Liver (tissue), 9 donors: Measurements from ENCODE around the gene ITPKA. TPM values are rescaled to one million over a fixed set of nuclear protein-coding genes. Genes with fewer than 3 reads are reported as not detected.

ENCODE experiments used
- DNase-seq: peaks from one replicate; pipeline ENCODE4 v3.0.0-alpha.2; 2017; ENCODE audit warnings: low spot score
- H3K27ac ChIP-seq, 2 donors: one replicate each; pipeline ENCODE4 v1.7.0; 2013; ENCODE audit warnings: inconsistent platforms in 2 of 2, low read length in 2 of 2, control low read depth in 1 of 2, low read depth in 1 of 2, mild to moderate bottlenecking in 1 of 2
- H3K27me3 ChIP-seq, 4 donors: one replicate each; pipeline versions ENCODE4 v1.6.1 to v1.7.0; 2013; ENCODE audit warnings: low read length in 3 of 4, inconsistent platforms in 1 of 4, mild to moderate bottlenecking in 1 of 4, moderate library complexity in 1 of 4; ENCODE audit not compliant: control insufficient read depth in 4 of 4, insufficient read depth in 4 of 4
- H3K36me3 ChIP-seq, 4 donors: one replicate each; pipeline versions ENCODE4 v1.6.1 to v1.7.0; 2013; ENCODE audit warnings: low read length in 3 of 4, mild to moderate bottlenecking in 3 of 4, low read depth in 1 of 4, moderate library complexity in 1 of 4; ENCODE audit not compliant: control insufficient read depth in 4 of 4, insufficient read depth in 3 of 4
- H3K4me1 ChIP-seq, 4 donors: one replicate each; pipeline versions ENCODE4 v1.6.1 to v1.7.0; 2013; ENCODE audit warnings: low read length in 3 of 4, mild to moderate bottlenecking in 3 of 4, moderate library complexity in 1 of 4; ENCODE audit not compliant: control insufficient read depth in 4 of 4, insufficient read depth in 4 of 4
- H3K4me3 ChIP-seq, 3 donors: one replicate each; pipeline versions ENCODE4 v1.6.1 to v1.7.0; 2013; ENCODE audit warnings: low read length in 3 of 3, control low read depth in 1 of 3, low read depth in 1 of 3, mild to moderate bottlenecking in 1 of 3
- H3K9ac ChIP-seq, 2 donors: one replicate each; pipeline ENCODE4 v1.7.0; 2013; ENCODE audit warnings: low read length in 2 of 2, mild to moderate bottlenecking in 2 of 2, moderate library complexity in 2 of 2, control low read depth in 1 of 2, low read depth in 1 of 2
- H3K9me3 ChIP-seq, 4 donors: one replicate each; pipeline versions ENCODE4 v1.6.1 to v1.7.0; 2013; ENCODE audit warnings: low read length in 3 of 4; ENCODE audit not compliant: control insufficient read depth in 4 of 4
- CTCF ChIP-seq: fragments of 150-350 bp; IDR thresholded peaks from 2 replicates; pipeline ENCODE4 v1.5.1; 2017; ENCODE audit warnings: improper control_type of control experiment, low read depth, low read length; ENCODE audit not compliant: missing input control
- EGR1 ChIP-seq, 2 donors: IDR thresholded peaks; 2 replicates each; pipeline ENCODE4 v1.6.1; 2016 to 2018; ENCODE audit warnings: antibody characterized with exemption in 2 of 2, low read depth in 2 of 2
- FOXA1 ChIP-seq: IDR thresholded peaks from 2 replicates; pipeline ENCODE4 v1.6.1; 2016; ENCODE audit warnings: antibody characterized with exemption
- FOXA2 ChIP-seq: IDR thresholded peaks from 2 replicates; pipeline ENCODE4 v1.6.1; 2016; ENCODE audit warnings: antibody characterized with exemption
- GABPA ChIP-seq, 2 donors: IDR thresholded peaks in 1 of 2; conservative IDR thresholded peaks in 1 of 2; 2 replicates each; pipeline ENCODE4 v1.6.1; 2016; ENCODE audit warnings: antibody characterized with exemption in 2 of 2, mild to moderate bottlenecking in 1 of 2, moderate library complexity in 1 of 2
- HNF4A ChIP-seq, 2 donors: conservative IDR thresholded peaks; 2 replicates each; pipeline ENCODE4 v1.6.1; 2016; ENCODE audit warnings: antibody characterized with exemption in 2 of 2, mild to moderate bottlenecking in 2 of 2
- HNF4G ChIP-seq: IDR thresholded peaks from 2 replicates; pipeline ENCODE4 v1.6.1; 2016; ENCODE audit warnings: antibody characterized with exemption
- JUND ChIP-seq, 2 donors: IDR thresholded peaks; 2 replicates each; pipeline ENCODE4 v1.6.1; 2016; ENCODE audit warnings: antibody characterized with exemption in 2 of 2
- NR2F2 ChIP-seq: IDR thresholded peaks from 2 replicates; pipeline ENCODE4 v1.6.1; 2016; ENCODE audit warnings: antibody characterized with exemption
- REST ChIP-seq: IDR thresholded peaks from 2 replicates; pipeline ENCODE4 v1.6.1; 2016; ENCODE audit warnings: antibody characterized with exemption, mild to moderate bottlenecking
- RXRA ChIP-seq, 2 donors: IDR thresholded peaks; 2 replicates each; pipeline ENCODE4 v1.6.1; 2017 to 2018; ENCODE audit warnings: antibody characterized with exemption in 2 of 2, mild to moderate bottlenecking in 1 of 2
- SP1 ChIP-seq: IDR thresholded peaks from 2 replicates; pipeline ENCODE4 v1.6.1; 2018; ENCODE audit warnings: antibody characterized with exemption, mild to moderate bottlenecking
- YY1 ChIP-seq: IDR thresholded peaks from 2 replicates; pipeline ENCODE4 v1.6.1; 2016; ENCODE audit warnings: antibody characterized with exemption, mild to moderate bottlenecking
- ZBTB33 ChIP-seq: IDR thresholded peaks from 2 replicates; pipeline ENCODE4 v1.6.1; 2016; ENCODE audit warnings: antibody characterized with exemption
- WGBS: extraction: QIAGEN DNeasy Blood & Tissue Kit; methylation state at CpG from one replicate; pipeline ENCODE4 v1.1.7; 2013; 5-methylcytosine and 5-hydroxymethylcytosine counted together
- polyA plus RNA-seq, 2 donors: library from polyadenylated mRNA; stranded (reverse) in 1 of 2; unstranded in 1 of 2; fragments of 200-250 nt in 1 of 2; fragments of >200 nt in 1 of 2; fragmentation: Nextera tagmentation in 1 of 2; extraction: Ambion mirVana in 1 of 2; gene quantifications; one replicate each; pipeline versions ENCODE4 v1.2.1 to v1.2.3, GENCODE V29; 2013 to 2015
- total RNA-seq, 2 donors: library from RNA; depleted of rRNA; stranded (reverse); fragments of >200 nt; gene quantifications; one replicate each; pipeline ENCODE4 v1.2.3, GENCODE V29; 2014
- donor health status: healthy.
- donor health status: healthy.
- donor health status: healthy.
- donor health status: healthy.
- donor health status: healthy.

Gene ITPKA
- total and polyA plus RNA-seq, 4 donors: 0.36 to 2.4 (median 1.2) TPM

GRCh38 chr15:41483519-41483918, 10.2 kb upstream of the ITPKA start:
- H3K4me1 ChIP-seq: no peaks in the 10 kb centered on the region
- no peak for DNase-seq
- H3K9me3 ChIP-seq: no peaks in the 10 kb centered on the region
- H3K36me3 ChIP-seq: peaks cover 6 to 35% (median 24%) of the 10 kb centered on the region in 4 donors
- TF ChIP-seq RXRA (IDR thresholded peaks at IDR 0.05) (no peak), HNF4A (conservative IDR thresholded peaks at IDR 0.05) (no peak), SP1 (no peak), FOXA2 (no peak), JUND (IDR thresholded peaks at IDR 0.05) (no peak), FOXA1 (no peak)
- no peak overlapping the region for H3K4me3 ChIP-seq
- WGBS: 82% methylated on average over 2 of the region's 2 CpGs
- H3K9ac ChIP-seq: no peak overlapping the region
- no peaks in the 10 kb centered on the region for H3K27me3 ChIP-seq
- H3K27ac ChIP-seq: no peak overlapping the region

GRCh38 chr15:41484937-41485625, 8.6 kb upstream of the ITPKA start:
- WGBS: 90% methylated on average over 11 of the region's 11 CpGs
- no peak for DNase-seq
- peaks cover 6 to 21% (median 12%) of the 10 kb centered on the region in 4 donors for H3K36me3 ChIP-seq
- TF ChIP-seq FOXA2 (no peak), YY1 (no peak), FOXA1 (no peak), ZBTB33 (no peak), HNF4G (no peak), REST (no peak), NR2F2 (no peak), EGR1 (IDR thresholded peaks at IDR 0.05; ENCODE audit: low read depth in 2 of 2) (no peak), RXRA (IDR thresholded peaks at IDR 0.05) (no peak), CTCF (no peak), GABPA (IDR thresholded peaks at IDR 0.05 in 1 of 2, conservative IDR thresholded peaks at IDR 0.05 in 1 of 2) (no peak)
- no peak overlapping the region for H3K27ac ChIP-seq
- H3K4me1 ChIP-seq: no peaks in the 10 kb centered on the region
- H3K4me3 ChIP-seq: no peak overlapping the region
- H3K9me3 ChIP-seq: no peaks in the 10 kb centered on the region
- no peaks in the 10 kb centered on the region for H3K27me3 ChIP-seq
- no peak overlapping the region for H3K9ac ChIP-seq
